Stimulated activated CD4-positive, alpha-beta T cell treated with anti-CD3 and anti-CD28 coated beads, Interleukin-12 subunit alpha, Interleukin-12 subunit beta, amount 100 ng/mL, for 24 hours (primary cell): ENCODE measurements around the gene FAM162A.
"Not testable (repeated sequence)": the region's sequence is repeated elsewhere in the genome, so short reads cannot be mapped to it uniquely, and the experiment has no call there.

Experiments
- DNase-seq, 2 experiments: peaks; one replicate each; pipeline ENCODE4 v3.0.0-alpha.2; 2020; ENCODE audit warnings: low read depth in 2 of 2

FAM162A gene

GRCh38 chr3:122383771-122384697 is at the start of gene FAM162A:
Gene FAM162A, plus strand, starts transcription at chr3:122384182. Its CDS starts 84 bp downstream, at chr3:122384266.
- DNase-seq: peak; percentile 82 to 90

- DNase-seq: no peak
Observed at GRCh38 chr3:122342803-122343202, 41.2 kb upstream of the FAM162A start.

GRCh38 chr3:122343654-122344053 is 40.3 kb upstream of the FAM162A start:
- DNase-seq: no peak

GRCh38 chr3:122349171-122349570 is 34.8 kb upstream of the FAM162A start:
- no peak for DNase-seq

- DNase-seq: no peak
Observed at GRCh38 chr3:122350814-122351418, 33.1 kb upstream of the FAM162A start.

- no peak for DNase-seq
Observed at GRCh38 chr3:122351612-122352011, 32.4 kb upstream of the FAM162A start.

GRCh38 chr3:122353215-122353614 is 30.8 kb upstream of the FAM162A start:
- no peak for DNase-seq

GRCh38 chr3:122353893-122354401 is 30.0 kb upstream of the FAM162A start:
- no peak for DNase-seq

GRCh38 chr3:122355612-122356011 is 28.4 kb upstream of the FAM162A start:
- DNase-seq: no peak

GRCh38 chr3:122356402-122356801 is 27.6 kb upstream of the FAM162A start:
- DNase-seq: no peak

- DNase-seq: no peak
Observed at GRCh38 chr3:122357828-122358702, 25.9 kb upstream of the FAM162A start.

- no peak for DNase-seq
Observed at GRCh38 chr3:122358703-122359032, 25.3 kb upstream of the FAM162A start.

GRCh38 chr3:122362026-122362425 is 22.0 kb upstream of the FAM162A start:
- DNase-seq: no peak

GRCh38 chr3:122364490-122364889 is 19.5 kb upstream of the FAM162A start:
- no peak for DNase-seq

GRCh38 chr3:122365073-122365472 is 18.9 kb upstream of the FAM162A start:
- no peak for DNase-seq

- DNase-seq: not testable (repeated sequence)
Observed at GRCh38 chr3:122365582-122366378, 18.2 kb upstream of the FAM162A start.

- no peak for DNase-seq
Observed at GRCh38 chr3:122366379-122366749, 17.6 kb upstream of the FAM162A start.

GRCh38 chr3:122374034-122374433 is 9.9 kb upstream of the FAM162A start:
- no peak for DNase-seq

GRCh38 chr3:122377975-122378374 is 6.0 kb upstream of the FAM162A start:
- DNase-seq: no peak

GRCh38 chr3:122382888-122383666 is 905 bp upstream of the FAM162A start, which contains the start of gene MIX23:
Gene MIX23, minus strand, starts transcription at chr3:122383231. Its CDS starts 7 bp downstream, at chr3:122383224.
- DNase-seq: peak; percentile 78 to 87
